Activated B cell treated with CpG ODN at 0.5 μM for 24 hours (primary cell): ENCODE results near the gene EBF4. TPM values are rescaled to one million over a fixed set of nuclear protein-coding genes. Genes with fewer than 3 reads are reported as not detected.

Experiments
- ATAC-seq: fragments of 200-7000 bp; cut with Tn5 transposase; one replicate; pipeline ENCODE4 v1.10.0; 2021; ENCODE audit warnings: low read depth, mild to moderate bottlenecking, moderate library complexity
- CTCF ChIA-PET: fragments of 350-600 bp; sonication (Branson Sonifier 250); formaldehyde crosslinking; loops from one replicate; lab custom pipeline; 2021; ENCODE audit warnings: antibody characterized with exemption; lab: Charles Lee
- POLR2A ChIA-PET: fragments of 350-600 bp; sonication (Branson Sonifier 250); formaldehyde crosslinking; loops from one replicate; lab custom pipeline; 2021; ENCODE audit warnings: antibody characterized with exemption; lab: Charles Lee
- DNase-seq: peaks from one replicate; pipeline ENCODE4 v3.0.0; 2022
- H3K27ac Mint-ChIP-seq: one replicate; pipeline ENCODE4 v1.8.0; 2020; ENCODE audit warnings: mixed read lengths
- H3K27me3 Mint-ChIP-seq: one replicate; pipeline ENCODE4 v1.8.0; 2021; ENCODE audit warnings: mixed read lengths
- H3K36me3 Mint-ChIP-seq: one replicate; pipeline ENCODE4 v1.8.0; 2021; ENCODE audit warnings: low read depth, mixed read lengths
- H3K4me1 Mint-ChIP-seq: one replicate; pipeline ENCODE4 v1.8.0; 2021; ENCODE audit warnings: mixed read lengths
- H3K4me3 Mint-ChIP-seq: one replicate; pipeline ENCODE4 v1.8.0; 2020; ENCODE audit warnings: mild to moderate bottlenecking, mixed read lengths
- H3K9me3 Mint-ChIP-seq: one replicate; pipeline ENCODE4 v1.8.0; 2020; ENCODE audit warnings: mixed read lengths
- CTCF ChIP-seq: fragments of 200-600 bp; IDR thresholded peaks from one replicate; pipeline ENCODE4 v1.8.0; 2022; ENCODE audit warnings: antibody characterized with exemption, mild to moderate bottlenecking
- intact Hi-C: fragments of 100-400 bp; cut with micrococcal nuclease; formaldehyde crosslinking; loops from one replicate; pipeline ENCODE4 v1.15.1; 2024
- total RNA-seq: library from RNA; stranded (reverse); gene quantifications from 2 replicates; pipeline ENCODE4 v1.2.3, GENCODE V29; 2022

Gene EBF4
- total RNA-seq, 1 donor from 2014 or later = 2.4 TPM

GRCh38 chr20:2701671-2702081 is 9.1 kb downstream of the EBF4 start:
- CTCF ChIA-PET = no interaction called here
- H3K27me3 Mint-ChIP-seq = peaks cover 36% of the 10 kb centered on the region
- no peak for TF ChIP-seq CTCF

GRCh38 chr20:2703716-2704475 is 11.3 kb downstream of the EBF4 start:
- no peak for TF ChIP-seq CTCF
- Mint-ChIP-seq H3K27ac (no peak overlapping the region), H3K36me3 (no peaks in the 10 kb centered on the region), H3K4me3 (no peak overlapping the region), H3K27me3 (peaks cover 30% of the 10 kb centered on the region), H3K4me1 (no peaks in the 10 kb centered on the region), H3K9me3 (no peaks in the 10 kb centered on the region)
- ChIA-PET POLR2A (no interaction called here), CTCF (no interaction called here)
- DNase-seq = no peak
- no peak for ATAC-seq
- intact Hi-C loops = no loop called here

More at GRCh38 chr20:2701671-2702081, 9.1 kb downstream of the EBF4 start:
- intact Hi-C loops = no loop called here
- no peaks in the 10 kb centered on the region for H3K9me3 Mint-ChIP-seq
- no peaks in the 10 kb centered on the region for H3K36me3 Mint-ChIP-seq
- POLR2A ChIA-PET = interaction anchor here (0.8 kb wide), 1 partner anchor 49 kb away, joined by 3 read pairs; the partner anchor contains the start of gene NOP56
- DNase-seq (no peak), ATAC-seq (no peak)
- no peak overlapping the region for H3K4me3 Mint-ChIP-seq
- H3K27ac Mint-ChIP-seq = no peak overlapping the region
- no peaks in the 10 kb centered on the region for H3K4me1 Mint-ChIP-seq

DNA sequence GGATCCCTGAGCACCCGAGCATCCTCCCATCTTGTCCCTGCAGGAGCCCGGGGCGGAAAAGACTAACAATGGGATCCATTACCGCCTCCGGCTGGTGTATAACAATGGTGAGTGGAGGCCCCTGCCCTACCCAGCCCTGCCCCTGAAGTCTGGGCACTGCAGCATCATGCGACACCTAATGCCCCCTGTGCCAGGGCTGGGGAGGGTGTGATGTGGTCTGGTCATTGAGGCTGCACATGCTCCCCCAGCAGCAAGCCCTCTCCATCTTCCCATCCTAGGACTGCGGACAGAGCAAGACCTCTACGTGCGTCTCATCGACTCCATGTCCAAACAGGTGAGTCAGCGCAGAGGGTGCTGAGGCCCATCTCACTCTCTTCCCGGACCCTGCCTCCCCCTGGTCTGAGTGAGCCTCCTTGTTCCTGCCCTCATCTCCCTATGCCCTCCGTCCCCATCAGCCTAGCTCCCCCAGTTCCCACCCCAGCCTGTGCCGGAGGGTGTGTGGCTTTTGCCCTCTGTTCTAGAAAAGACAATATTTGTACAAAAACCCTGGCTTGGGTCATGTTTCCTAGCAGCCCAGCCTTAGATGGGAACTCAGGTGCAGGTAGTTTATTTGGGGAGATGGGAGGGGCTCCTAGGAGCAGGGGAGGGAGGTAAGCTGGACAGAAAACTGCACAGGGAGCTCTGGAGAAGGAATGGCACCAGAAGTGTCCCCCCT is 13.5 kb downstream of the EBF4 start:
- intact Hi-C loops = no loop called here
- Mint-ChIP-seq H3K4me3 (no peak overlapping the region), H3K4me1 (no peaks in the 10 kb centered on the region), H3K27me3 (peaks cover 27% of the 10 kb centered on the region), H3K27ac (no peak overlapping the region), H3K36me3 (no peaks in the 10 kb centered on the region), H3K9me3 (no peaks in the 10 kb centered on the region)
- ATAC-seq = no peak
- no peak for TF ChIP-seq CTCF
- DNase-seq = no peak
- ChIA-PET CTCF (no interaction called here), POLR2A (no interaction called here)

- H3K9me3 Mint-ChIP-seq = no peaks in the 10 kb centered on the region
- ChIA-PET POLR2A (no interaction called here), CTCF (no interaction called here)
- H3K27me3 Mint-ChIP-seq = peaks cover 26% of the 10 kb centered on the region
- no peaks in the 10 kb centered on the region for H3K4me1 Mint-ChIP-seq
- TF ChIP-seq CTCF = no peak
- ATAC-seq (no peak), DNase-seq (no peak)
- no peak overlapping the region for H3K27ac Mint-ChIP-seq
- intact Hi-C loops = no loop called here
- no peak overlapping the region for H3K4me3 Mint-ChIP-seq
- no peaks in the 10 kb centered on the region for H3K36me3 Mint-ChIP-seq
Measured at GRCh38 chr20:2706688-2707352, 14.2 kb downstream of the EBF4 start.
